Activated CD8-positive, alpha-beta memory T cell treated with anti-CD3 and anti-CD28 coated beads, Interleukin-2, amount 50 U/mL, for 1 hour (primary cell): ENCODE measurements around the gene NUDT1.

Source experiments
- DNase-seq: peaks from one replicate; pipeline ENCODE4 v3.0.0-alpha.2; 2020; ENCODE audit errors: extremely low read depth

Gene NUDT1

DNA sequence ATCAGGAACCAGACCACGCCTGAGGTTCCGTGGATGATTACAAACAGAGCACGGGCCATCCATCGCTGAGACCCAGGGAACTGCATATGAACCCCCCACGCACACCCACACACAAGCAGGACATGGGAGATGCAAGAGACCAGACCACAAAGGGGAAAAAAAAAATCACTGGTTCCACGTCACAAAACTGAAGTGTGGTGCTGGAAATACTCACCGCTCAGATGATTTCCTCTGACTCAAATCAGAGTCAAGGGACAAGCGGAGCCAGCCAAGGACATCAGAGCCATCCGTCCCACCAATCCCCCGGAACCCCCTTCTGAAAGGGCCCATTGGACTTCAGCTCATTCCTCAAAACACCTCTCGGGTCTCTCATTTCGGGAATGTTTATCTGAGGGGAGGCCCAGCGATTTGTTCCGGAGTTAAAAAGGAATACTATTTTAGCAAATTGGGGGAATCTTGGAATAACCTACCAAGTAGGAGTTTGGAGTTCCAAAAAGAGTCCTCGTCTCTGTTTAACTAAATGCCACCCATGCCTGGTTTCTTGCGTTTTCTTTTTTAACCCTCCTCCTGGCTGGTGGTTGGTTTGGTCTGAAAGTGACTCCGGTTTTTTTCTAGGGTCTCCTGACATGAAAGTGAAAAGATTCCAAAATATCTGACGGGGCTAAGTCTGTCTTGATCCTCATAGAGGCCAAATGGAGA lies 57.3 kb downstream of the NUDT1 start:
- DNase-seq: no peak

DNA sequence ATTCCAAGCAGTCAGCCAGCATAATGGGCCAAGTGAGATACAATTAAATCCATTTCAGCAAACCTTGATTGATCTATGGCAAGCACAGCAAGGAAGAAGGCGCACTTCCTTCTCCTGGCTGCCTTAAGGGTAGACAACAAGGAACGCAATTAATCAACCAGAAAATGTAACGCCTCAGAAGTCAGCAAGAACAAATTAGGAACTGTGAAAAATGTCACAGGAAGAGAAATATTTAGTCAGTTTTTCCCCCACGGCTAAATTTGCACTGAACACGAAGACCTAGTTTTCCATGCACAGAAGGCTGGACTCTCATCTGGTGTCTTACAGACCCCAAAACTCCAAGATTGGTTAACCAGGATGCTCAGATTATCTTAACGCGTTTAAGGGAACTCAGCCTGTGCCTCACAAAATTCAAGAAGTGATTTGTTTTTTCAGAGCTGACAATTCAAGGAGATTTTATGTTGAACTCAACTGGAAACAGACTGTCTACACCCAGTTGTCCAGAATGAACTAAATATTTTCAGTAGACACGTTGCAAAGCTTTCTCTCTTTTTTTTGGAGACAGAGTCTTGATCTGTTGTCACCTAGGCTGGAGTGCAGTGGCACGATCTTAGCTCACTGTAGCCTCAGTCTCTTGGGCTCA lies 58.0 kb downstream of the NUDT1 start:
- no peak for DNase-seq
